Glutamatergic neuron (in vitro differentiated cells): ENCODE results near the gene PPP2R3A. TPM values are rescaled to one million over a fixed set of nuclear protein-coding genes. Genes with fewer than 3 reads are reported as not detected.

ENCODE experiments used
- DNase-seq: peaks from one replicate; pipeline ENCODE4 v3.0.0; 2022
- H3K27ac Mint-ChIP-seq: one replicate; pipeline ENCODE4 v1.8.0; 2020; ENCODE audit warnings: mild to moderate bottlenecking, mixed read lengths, inconsistent platforms; ENCODE audit not compliant: unreplicated experiment
- H3K27me3 Mint-ChIP-seq: one replicate; pipeline ENCODE4 v1.8.0; 2020; ENCODE audit warnings: mild to moderate bottlenecking, moderate library complexity, mixed read lengths, inconsistent platforms; ENCODE audit not compliant: unreplicated experiment
- H3K36me3 Mint-ChIP-seq: one replicate; pipeline ENCODE4 v1.8.0; 2020; ENCODE audit warnings: mild to moderate bottlenecking, mixed read lengths, inconsistent platforms; ENCODE audit not compliant: unreplicated experiment
- H3K4me1 Mint-ChIP-seq: one replicate; pipeline ENCODE4 v1.8.0; 2020; ENCODE audit warnings: mild to moderate bottlenecking, low read depth, mixed read lengths, inconsistent platforms; ENCODE audit not compliant: unreplicated experiment
- H3K4me3 Mint-ChIP-seq: one replicate; pipeline ENCODE4 v1.8.0; 2020; ENCODE audit warnings: mild to moderate bottlenecking, mixed read lengths, inconsistent platforms; ENCODE audit not compliant: unreplicated experiment
- H3K9me3 Mint-ChIP-seq: one replicate; pipeline ENCODE4 v1.8.0; 2020; ENCODE audit warnings: mild to moderate bottlenecking, moderate library complexity, mixed read lengths, inconsistent platforms; ENCODE audit not compliant: unreplicated experiment
- CTCF ChIP-seq: fragments of 200-600 bp; sonication (generic); IDR thresholded peaks from one replicate; pipeline ENCODE4 v1.5.0; 2021; ENCODE audit not compliant: partially characterized antibody, unreplicated experiment
- total RNA-seq: library from RNA; stranded (reverse); fragmentation: NEBNext Ultra II Directional; extraction: Animal tissue kit (Norgen Biotek cat#: 25700); gene quantifications from one replicate; pipeline ENCODE4 v1.2.1, GENCODE V29; 2021; ENCODE audit not compliant: unreplicated experiment

The PPP2R3A gene
- total RNA-seq, 1 donor from 2014 or later: 13.0 TPM

- Mint-ChIP-seq H3K27me3 (no peaks in the 10 kb centered on the region), H3K4me1 (peaks cover 3% of the 10 kb centered on the region), H3K36me3 (no peaks in the 10 kb centered on the region), H3K4me3 (no peak overlapping the region), H3K9me3 (no peaks in the 10 kb centered on the region), H3K27ac (no peak overlapping the region)
- DNase-seq: no peak
- no peak for TF ChIP-seq CTCF
These were observed 16.3 kb downstream of the PPP2R3A start for GRCh38 chr3:135981701-135982403.

DNA sequence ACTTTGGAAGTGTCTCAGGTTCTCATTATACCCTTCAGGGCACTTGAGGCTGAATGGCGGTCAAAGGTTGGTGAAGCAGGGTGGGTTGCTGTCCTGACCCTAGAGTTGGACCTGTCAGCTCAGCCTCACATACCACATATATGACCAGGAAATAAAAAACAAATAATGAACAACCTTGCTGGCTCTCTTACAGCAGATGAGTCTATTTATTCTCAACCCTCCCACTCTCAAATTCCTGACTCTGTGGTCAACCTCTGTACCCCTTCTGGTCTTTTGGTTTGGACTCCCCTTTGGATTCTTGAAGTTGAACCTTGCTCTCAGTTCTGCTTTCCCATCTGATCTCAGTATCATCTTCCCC, 16.9 kb downstream of the PPP2R3A start:
- H3K9me3 Mint-ChIP-seq: no peaks in the 10 kb centered on the region

DNA sequence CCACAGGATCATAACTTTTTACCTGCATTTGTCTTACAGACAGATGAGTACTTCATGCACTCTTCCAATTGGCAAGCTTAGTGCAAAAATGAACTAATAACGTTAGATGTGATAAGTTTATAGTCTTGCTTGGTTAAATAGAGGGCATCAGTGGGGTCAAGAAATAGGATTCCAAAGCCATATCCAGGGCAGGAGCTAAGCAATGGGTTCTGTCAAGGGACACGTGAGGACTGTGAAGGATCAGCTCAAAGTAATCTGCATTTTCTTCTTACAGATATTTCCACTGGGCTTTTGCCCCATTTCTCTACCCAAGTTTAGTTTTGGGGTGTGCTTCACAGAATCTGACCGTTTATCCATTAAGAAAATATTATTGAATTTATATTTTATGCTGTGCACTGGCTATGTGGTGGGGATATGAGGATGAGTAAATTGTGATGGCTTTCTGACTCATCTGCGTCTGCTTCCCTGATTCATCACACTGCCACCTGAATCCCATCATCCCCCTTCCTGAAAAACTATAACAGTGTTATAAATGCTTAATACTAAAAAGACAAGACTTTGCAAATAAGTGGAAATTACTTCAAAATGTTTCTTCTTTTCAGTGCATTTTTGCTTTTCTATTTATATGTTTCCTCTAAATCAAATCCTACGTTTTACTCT, 17.5 kb downstream of the PPP2R3A start:
- DNase-seq: no peak
- Mint-ChIP-seq H3K36me3 (no peaks in the 10 kb centered on the region), H3K9me3 (no peaks in the 10 kb centered on the region), H3K27ac (no peak overlapping the region), H3K4me1 (peaks cover 3% of the 10 kb centered on the region), H3K4me3 (no peak overlapping the region), H3K27me3 (no peaks in the 10 kb centered on the region)
- no peak for TF ChIP-seq CTCF

More for the DNA sequence above, 16.9 kb downstream of the PPP2R3A start:
- H3K27ac Mint-ChIP-seq: no peak overlapping the region
- no peaks in the 10 kb centered on the region for H3K27me3 Mint-ChIP-seq
- DNase-seq: no peak
- no peak for TF ChIP-seq CTCF
- H3K36me3 Mint-ChIP-seq: no peaks in the 10 kb centered on the region
- H3K4me1 Mint-ChIP-seq: peaks cover 3% of the 10 kb centered on the region
- H3K4me3 Mint-ChIP-seq: no peak overlapping the region

GRCh38 chr3:135987661-135988060, 22.1 kb downstream of the PPP2R3A start:
- Mint-ChIP-seq H3K36me3 (no peaks in the 10 kb centered on the region), H3K4me1 (no peaks in the 10 kb centered on the region), H3K4me3 (no peak overlapping the region), H3K9me3 (no peaks in the 10 kb centered on the region), H3K27ac (no peak overlapping the region), H3K27me3 (no peaks in the 10 kb centered on the region)
- no peak for DNase-seq
- TF ChIP-seq CTCF: no peak

DNA sequence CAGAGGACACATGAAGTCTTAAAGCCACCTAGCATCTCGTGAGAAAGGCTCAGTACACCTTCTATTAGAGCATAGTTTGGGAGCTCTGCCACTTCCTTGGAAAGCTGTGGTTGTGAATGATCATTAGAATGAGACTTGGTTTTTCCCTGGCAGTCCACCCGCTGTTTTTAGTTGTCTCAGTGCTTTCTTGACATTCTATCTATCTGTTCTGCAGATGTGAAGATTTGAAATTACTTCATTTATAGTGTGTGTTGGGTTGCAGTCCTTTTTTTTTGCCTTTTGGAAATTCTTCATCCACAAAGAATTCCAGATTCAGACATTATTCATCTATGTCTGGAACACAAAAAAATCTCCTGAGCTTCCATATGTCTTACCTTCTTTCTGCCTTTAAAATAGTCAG, 23.7 kb downstream of the PPP2R3A start:
- TF ChIP-seq CTCF: no peak
- DNase-seq: no peak
- H3K4me1 Mint-ChIP-seq: no peaks in the 10 kb centered on the region
- H3K36me3 Mint-ChIP-seq: no peaks in the 10 kb centered on the region
- no peak overlapping the region for H3K4me3 Mint-ChIP-seq
- H3K9me3 Mint-ChIP-seq: no peaks in the 10 kb centered on the region
- no peaks in the 10 kb centered on the region for H3K27me3 Mint-ChIP-seq
- H3K27ac Mint-ChIP-seq: no peak overlapping the region
